ENCODE measurements around the gene DYNLRB1.
"Not testable (repeated sequence)": the region's sequence is repeated elsewhere in the genome, so short reads cannot be mapped to it uniquely, and the experiment has no call there.

DYNLRB1 gene

DNA sequence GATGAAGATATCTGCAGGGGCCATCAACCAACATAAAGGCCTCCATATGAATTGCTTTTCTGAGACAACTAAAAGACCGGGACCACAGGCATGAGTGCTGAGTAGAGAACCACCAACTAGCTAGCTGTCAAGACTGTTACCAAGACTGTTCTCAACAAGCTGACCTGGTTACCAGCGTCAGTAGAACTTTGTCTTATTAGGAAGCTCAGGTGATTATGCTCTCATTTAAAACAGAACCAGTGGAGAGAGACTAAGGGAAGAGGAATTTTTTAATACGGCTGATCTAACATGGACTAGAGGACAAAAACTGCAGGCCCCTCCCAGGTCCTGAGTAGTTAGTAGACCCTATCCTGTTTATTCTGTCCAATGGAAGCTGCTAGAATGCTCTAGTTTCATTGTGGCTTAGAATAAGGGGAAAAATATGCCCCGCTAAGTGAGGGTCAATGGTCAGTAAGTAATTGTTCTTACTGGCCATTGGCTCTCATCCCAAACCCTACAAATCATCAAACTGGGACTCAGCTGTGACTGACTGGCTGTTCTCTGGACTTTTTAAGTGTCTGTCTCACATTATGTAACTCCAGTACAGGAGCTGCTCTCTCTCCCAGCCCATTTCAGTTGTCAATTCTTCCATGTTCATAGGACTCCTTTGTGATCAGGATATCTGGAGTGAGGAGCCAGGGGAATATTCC is 3.8 kb upstream of the DYNLRB1 start:
- no peak for DNase-seq

DNA sequence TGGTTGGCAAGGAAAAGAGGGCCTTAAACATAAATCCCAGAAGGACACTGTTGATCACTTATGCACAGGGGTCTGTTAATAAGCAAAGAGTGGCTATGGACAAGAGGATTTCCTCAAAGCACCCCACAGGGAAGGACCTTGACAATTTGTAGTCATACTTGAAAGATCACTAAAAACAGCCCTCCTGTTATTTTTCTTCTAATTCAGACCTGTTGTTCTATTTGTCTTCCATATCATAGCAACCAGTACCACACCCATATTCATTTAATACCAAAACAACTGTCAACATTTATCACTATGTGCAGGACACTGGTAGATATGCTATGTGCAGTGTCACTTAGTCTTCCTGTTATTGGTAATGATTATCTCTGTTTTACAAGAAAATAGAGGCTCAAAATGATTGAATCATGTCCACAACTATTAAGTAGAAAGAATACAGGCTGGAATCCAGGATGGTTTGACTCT is 3.2 kb upstream of the DYNLRB1 start:
- no peak for DNase-seq

DNA sequence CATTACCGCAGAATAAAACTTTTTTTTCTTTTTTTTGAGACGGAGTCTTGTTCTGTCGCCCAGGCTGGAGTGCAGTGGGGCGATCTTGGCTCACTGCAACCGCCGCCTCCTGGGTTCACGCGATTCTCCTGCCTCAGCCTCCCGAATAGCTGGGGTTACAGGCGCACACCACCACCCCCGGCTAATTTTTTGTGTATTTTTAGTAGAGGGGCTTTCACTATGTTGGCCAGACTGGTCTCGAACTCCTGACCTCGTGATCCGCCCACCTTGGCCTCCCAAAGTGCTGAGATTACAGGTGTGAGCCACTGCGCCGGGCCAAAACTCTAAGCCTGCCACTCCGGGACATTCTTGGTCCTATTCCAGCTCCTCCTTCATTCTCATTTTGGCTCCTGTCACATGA is 2.2 kb upstream of the DYNLRB1 start:
- not testable (repeated sequence) for DNase-seq

DNA sequence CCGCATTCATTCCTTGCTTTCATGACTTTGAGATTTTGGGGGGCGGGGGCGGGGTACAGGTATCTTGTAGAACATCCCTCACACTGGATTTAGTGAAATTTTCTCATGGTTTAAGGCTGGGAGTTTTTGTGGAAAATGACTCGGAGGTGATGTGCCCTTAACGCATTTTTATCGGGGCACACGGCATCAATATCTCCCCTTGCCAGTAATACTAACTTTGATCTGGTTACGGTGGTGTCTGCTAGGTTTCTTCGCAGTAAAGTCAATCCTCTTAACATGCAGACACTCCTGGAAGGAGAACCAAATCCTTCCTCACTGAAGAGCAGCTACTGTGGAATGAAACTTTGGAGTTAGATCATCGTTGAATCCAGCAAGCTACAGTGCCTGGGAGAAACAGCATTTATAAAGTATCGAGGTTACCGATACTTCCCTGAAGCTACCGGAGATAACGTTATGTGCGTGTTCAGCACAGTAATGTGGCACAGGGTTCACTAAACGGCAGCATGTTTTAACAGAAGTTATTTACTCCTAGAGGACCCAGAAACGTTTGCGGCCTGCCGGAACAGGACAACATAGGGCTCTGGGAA is 1.2 kb upstream of the DYNLRB1 start:
- no peak for DNase-seq

DNA sequence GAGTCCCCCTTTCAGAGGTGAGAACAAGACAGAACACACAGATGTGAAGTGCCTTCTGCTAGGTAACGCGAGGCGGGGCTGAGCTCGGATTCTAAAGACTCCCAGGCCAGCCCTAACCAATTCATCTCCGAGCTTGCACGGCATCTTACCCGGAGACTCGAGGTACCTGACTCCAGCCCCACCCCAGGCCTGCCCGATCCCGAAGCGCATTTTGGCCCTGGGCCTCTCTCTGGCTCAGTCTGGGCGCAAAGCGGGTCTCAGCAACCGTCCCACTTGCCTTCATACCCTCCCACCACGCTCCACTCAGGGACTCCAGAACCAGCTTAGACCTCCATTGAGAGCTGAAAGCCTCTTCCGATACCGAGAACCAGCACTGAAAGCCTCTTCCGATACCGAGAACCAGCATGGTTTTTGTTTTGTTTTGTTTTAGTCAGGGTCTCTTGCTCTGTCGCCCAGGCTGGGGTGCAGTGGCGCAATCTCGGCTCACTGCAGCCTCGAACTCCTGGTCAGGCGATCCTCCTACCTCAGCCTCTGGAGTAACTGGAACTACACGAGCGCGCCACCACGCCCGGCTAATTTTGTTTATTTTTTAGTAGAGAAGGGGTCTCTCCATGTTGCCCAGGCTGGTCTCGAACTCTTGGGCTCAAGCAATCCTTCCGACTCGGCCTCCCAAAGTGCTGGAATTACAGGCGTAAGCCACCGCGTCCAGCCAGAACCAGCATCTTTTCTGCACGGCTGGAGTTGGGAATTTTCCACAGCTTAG is 557 bp upstream of the DYNLRB1 start:
- no peak for DNase-seq

DNA sequence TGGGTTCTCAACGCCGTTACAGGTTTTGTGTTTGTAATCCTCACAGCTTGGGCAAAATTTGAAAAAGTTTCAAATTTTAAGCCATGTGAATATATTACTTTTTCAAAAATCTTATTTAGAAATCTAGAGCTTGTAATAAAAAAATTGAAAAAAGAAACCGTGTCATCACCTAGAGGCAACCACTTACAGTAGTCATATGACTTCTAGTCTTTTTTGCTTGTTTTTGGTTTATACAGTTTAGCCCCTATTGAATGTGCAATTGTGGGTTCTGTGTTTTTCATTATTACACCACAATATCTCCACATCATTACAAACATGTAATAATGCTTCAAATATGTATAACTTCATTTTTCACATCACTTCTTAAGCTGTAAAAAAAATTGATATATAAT is 888 bp downstream of the DYNLRB1 start:
- no peak for DNase-seq

DNA sequence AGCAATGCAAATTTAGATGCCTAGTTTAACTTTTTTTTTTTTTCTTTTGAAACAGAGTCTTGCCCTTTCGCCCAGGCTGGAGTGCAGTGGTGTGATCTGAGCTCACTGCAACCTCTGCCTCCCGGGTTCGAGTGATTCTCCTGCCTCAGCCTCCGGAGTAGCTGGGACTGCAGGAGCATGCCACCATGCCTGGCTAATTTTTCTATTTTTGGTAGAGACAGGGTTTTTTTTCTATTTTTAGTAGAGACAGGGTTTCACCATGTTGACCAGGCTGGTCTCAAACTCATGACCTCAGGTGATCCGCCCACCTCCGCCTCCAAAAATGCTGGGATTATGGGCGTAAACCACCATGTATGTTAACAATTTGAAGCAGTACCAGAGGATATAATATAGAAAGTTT is 2.6 kb downstream of the DYNLRB1 start:
- not testable (repeated sequence) for DNase-seq

DNA sequence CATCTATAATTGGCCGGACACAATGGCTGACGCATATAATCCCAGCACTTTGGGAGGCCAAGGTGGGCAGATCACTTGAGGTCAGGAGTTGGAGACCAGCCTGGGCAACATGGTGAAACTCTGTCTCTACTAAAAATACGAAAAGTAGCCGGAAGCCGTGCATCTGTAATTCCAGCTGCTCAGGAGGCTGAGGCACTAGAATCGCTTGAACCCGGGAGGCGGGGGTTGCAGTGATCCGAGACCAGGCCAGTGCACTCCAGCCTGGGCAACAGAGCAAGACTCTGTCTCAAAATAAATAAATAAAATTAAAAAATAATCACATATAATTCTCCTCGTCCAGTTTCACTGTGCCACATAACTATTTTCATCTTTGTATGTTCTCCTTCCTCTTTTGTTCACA is 3.6 kb downstream of the DYNLRB1 start:
- not testable (repeated sequence) for DNase-seq

DNA sequence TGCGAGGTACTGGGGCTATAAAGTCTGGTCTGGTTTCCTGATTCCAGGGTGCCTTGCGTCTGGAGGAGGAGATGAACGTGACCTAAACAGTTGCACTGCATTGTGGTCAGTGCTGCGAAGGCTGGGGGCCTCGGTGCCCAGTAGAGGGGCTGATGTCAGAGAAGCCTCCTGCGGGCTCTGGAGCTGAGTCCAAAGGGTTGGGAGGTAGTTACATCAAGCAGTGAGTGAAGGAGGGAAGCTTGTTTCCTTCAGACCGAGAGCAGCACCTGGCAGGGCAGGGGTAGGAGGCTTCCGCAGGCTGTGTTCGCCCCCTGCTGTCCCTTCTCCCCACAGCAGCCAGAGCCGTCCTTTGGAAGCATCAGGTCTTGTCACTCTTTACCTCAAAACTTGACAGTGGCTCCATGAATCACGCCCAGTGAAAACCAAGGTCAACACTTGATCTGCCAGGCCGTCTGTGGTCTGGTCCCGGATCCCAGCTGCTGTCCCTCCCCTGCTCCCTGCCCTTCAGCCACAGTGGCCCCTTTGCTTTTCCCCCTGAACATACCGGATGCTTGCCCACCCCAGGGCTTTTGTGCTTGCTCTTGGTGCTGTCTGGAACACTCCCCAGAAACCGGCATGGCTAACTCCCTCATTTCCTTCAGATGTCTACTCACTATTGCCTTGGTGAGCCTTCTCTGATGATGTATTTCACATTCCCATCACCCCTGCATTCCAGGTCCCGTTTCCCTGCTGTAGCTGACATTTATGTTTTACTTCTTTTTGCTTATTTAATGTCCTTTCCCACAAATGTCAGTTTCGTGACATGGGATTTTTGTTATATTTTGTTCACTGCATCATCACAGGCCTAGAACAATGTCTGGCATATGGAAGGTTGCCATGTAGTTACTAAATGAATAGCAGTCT is 7.0 kb downstream of the DYNLRB1 start:
- no peak for DNase-seq

DNA sequence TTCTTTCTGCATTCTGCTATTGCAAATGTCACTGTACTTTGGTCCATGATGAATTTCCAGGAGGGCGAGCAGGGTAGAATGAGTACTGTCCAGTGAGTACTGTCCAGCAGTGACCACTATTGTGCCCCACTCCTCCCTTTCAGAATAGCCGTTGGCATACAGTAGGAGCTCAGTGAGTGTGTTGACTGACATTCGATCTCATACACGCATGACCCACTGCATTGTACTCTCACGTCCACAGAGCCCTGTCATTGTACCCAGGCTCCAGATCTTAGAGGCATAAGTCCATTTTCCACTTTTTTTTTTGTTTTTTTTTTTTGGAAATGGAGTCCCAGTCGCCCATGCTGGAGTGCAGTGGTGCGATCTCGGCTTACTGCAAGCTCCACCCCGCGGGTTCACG is 8.2 kb downstream of the DYNLRB1 start:
- no peak for DNase-seq

DNA sequence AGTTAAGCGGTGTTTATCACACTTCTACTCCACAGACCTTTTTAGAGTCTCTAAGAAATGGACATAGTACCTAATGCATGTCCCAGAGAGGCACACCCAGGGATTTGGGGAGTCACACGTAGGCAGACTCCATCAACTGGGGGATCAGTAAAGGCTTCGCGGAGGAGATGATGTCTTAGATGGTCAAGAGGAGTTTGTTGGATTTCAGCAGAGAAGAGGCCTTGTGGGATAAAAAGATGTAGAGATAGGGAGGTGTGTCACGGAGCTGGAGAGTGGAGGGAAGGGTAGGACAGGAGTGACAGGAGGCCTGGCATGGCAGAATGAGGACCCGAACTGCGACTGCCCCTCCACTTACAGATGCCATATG is 9.1 kb downstream of the DYNLRB1 start:
- DNase-seq, result no peak

DNA sequence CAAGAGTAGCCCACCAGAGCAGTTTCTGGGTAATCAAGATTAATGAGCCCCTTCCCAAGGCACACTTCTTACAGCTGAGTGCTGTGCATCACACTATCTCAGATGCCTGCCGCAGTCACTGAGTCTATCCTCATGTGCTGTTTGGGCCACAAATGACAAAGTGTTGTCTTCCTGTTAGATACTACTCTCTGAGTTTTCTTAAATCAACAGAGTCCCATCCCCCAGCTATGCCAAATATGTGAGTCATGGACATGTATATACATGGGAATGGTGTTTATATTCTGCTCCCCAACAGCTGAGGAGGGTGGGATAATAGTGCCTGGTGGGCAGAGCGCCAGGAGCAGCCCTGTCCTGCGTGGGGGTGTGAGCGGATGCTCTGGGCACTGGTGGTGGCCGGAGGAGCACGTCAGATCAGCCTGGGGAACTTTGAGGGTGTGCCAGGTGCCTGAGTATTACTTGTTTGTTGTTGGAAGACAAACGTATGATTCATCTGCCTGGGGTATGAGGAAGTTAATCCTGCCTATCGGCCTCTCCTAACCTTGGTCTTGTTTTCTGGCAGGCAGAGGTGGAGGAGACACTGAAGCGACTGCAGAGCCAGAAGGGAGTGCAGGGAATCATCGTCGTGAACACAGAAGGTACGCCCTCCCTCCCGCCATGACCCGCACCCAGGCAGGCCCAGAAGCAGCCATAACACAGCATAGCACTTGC is 9.6 kb downstream of the DYNLRB1 start:
- DNase-seq, result no peak

DNA sequence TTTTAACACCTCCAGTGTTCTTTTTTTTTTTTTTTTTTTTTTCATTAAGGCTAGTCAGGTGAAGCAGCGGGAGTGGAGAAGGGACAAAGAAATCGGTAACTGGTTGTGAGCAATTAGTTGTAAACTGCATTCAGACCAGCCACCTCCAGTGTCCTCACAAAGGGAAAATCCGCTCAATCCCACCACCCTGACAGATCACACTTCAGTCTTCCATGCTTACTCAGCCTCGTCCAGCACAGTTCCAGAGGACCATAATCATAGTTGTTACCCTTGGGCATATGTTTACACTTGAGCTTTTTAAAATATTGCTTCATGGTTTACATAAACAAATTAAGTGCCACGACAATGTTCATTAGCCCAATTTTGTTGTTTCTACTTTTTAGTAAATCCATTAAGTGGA is 10.2 kb downstream of the DYNLRB1 start:
- DNase-seq, result no peak

DNA sequence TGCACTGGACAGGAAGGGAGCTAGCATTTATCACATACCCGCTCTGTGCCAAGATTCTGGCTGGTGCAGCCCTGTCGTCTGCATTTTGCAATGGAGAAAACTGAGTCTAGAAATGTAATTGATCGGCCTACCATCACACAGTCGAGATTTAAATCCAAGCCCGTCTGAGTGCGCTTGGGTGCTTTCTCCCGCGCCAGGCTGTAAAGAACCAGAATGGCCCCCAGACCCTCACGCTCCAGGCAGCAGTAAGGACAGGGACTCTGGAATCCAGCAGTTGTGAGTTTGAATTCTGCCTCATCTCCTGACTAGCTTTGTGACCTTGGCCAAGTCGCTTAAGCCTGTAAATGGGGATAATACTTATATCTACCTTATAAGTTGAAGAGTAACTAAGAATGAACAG is 10.8 kb downstream of the DYNLRB1 start:
- DNase-seq, result no peak

DNA sequence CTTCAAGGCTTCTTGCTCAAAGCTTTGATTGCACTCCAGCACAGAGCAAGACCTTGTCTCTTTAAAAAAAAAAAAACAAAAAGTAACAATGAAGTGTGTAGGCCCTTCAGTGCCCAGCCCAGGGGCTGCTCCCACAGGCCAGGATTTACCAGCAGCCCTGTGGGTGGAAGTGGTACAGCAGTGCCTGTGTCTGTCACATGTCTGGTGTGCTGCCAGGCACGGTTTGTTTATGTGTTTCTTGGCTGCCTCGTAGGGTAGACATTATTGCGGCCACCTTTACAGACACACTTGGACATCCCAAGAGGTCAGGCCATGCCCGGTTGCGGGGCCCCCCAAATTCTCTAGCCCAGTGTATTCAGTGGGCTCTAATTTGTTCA is 12.7 kb downstream of the DYNLRB1 start:
- DNase-seq, result no peak

DNA sequence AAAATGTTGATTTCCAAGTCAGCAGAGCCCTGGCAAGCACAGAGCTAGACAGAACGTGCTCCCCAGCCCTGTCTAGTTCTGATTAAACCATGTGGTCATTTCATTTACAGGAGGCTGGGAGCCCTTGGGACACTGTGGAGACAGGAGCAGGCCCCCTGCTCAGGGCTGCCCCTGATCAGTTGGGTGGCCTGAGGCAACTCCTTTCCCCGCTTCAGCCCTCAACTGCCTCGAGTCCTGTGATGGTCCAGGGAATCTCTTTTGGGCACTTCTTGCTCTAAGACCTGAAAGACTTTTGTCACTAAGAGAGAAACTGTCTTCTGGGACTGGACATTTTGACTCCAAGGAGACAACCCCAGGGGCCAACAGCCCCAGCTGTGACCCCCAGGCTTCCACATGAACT is 13.5 kb downstream of the DYNLRB1 start:
- no peak for DNase-seq

DNA sequence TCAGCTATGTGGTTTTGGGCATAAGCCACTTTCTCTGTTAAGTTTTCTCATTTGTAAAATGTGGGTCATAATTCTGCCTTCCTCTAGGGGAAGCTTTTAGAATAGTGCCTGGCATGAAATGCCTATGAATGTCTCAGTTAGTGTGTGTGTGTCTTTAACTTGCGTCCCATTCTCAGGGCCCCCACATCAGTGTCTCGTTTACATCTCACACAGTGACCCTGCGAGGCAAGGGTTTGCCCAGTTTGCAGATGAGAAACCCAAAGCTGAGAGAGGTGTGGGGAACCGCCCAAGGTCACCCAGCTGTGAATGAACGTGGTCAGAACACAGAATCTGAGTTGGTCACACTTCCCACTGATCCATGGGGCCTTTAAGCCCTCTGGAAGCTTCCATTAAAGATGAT is 14.1 kb downstream of the DYNLRB1 start:
- DNase-seq, result no peak

DNA sequence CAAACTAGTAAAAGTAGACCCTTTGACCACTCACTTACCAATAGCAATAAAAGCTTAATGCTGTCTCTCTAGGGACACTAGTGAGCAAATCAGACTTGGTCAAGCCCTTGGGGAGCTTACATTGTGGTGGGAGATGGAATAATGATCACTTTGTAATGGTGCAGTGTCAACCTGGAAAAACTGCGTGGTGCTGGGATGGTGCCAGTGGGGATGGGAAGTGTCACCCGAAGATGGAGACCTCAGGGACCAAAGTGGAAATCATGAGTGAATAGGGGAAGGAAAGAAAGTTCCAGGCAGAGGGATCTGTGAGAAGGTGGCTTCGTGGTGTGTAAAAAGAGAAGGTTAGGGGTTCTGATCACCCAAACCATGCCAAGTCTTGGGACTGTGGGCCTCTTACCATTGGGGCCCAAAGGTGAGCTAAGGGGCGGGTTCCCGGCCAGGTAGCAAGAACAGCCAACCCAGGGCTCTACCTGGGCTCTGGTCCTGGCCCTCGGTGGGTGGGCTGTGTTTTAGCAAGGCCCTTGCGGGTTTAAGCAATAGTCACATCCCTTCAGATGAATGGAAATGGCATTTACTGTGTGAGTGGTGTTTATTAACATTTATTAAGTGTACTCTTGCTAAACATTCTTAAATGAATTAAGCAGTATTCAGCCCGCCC is 15.5 kb downstream of the DYNLRB1 start:
- DNase-seq, result no peak

DNA sequence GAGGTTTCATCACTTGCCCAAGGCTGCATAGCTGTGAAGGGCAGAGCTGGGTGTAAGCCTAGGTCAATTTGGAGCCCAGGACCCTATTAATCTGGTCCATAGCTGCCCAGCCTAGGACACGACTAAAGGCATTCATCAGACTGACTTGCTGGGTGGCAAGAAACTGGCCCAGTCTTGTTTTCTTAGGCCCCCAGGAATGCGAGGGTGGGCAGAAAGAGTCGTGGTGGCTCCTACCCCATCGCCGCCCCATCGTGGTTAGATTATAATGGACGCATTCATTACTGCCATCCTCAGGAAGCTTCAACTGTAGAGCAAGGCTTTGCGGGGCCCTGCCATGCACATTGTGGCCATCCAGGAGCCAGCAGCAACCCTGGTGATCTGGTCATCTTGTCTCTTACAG is 16.1 kb downstream of the DYNLRB1 start:
- DNase-seq, result no peak

DNA sequence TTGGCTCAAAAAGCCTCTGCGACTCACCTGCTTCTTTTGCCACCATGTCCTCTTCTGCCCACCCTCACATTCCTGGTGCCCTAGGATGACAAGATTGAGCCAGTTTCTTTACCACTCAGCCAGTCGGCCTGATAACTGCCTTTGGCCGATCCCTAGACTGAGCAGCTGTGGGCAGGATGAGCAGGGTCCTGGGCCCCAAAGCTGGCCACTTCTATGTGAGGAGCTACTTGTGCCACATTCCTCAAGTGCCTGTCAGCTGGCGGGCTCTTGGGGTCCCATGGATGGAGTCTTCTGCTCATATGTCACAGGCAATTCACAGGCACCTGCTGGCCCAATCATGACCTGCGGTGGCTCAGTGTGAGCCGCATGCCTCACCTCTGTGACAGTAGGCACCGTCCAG is 16.5 kb downstream of the DYNLRB1 start:
- no peak for DNase-seq

DNA sequence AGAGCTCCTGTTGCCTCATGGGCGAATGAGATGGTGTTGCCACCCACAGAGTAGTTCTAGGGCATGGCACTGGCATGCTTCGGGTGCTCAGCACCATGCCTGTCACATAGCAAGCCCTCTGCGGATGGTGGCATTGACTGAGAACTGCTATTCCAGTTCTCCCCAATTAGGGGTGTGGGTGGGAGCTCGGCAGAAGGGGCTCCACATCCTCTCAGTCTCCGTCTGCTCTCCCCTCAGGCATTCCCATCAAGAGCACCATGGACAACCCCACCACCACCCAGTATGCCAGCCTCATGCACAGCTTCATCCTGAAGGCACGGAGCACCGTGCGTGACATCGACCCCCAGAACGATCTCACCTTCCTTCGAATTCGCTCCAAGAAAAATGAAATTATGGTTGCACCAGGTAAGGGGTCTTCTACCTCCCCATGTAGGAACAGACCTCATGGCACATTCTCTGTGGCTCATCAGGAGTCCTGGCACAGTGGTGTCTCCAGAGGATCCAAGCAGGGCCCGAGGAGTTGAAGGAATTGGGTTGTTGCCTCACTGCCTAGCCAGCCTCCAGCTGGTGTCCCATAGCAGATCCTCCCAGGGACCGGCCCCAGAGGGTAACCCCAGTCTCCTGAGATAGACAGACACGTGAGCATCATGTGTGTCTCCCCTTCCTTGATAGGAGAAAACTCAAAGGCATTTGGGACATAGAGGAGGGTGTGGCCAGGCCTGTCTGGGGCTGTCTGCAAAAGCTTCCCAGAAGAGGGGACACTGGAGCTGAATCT is 18.4 kb downstream of the DYNLRB1 start:
- no peak for DNase-seq

Data from cortex of kidney (tissue), 1 donor.